SK-N-SH (cell line): ENCODE measurements around the gene BRD3.

Experiments
- CHD2 ChIP-seq: fragments of 150-350 bp; IDR thresholded peaks from 2 replicates; pipeline ENCODE4 v1.6.1; 2018; ENCODE audit warnings: low read length; ENCODE audit not compliant: partially characterized antibody
- EP300 ChIP-seq, 2 experiments: IDR thresholded peaks; 2 replicates each; pipeline versions ENCODE4 v1.4.0 to v1.6.1; 2012; ENCODE audit warnings: borderline replicate concordance in 1 of 2, low read depth in 1 of 2, low read length in 1 of 2
- FOSL2 ChIP-seq: IDR thresholded peaks from 2 replicates; pipeline ENCODE4 v1.4.0; 2012; ENCODE audit warnings: low read depth, mild to moderate bottlenecking, moderate library complexity, borderline replicate concordance
- FOXM1 ChIP-seq: IDR thresholded peaks from 2 replicates; pipeline ENCODE4 v1.4.0; 2012; ENCODE audit warnings: low read depth, mild to moderate bottlenecking
- GABPA ChIP-seq: IDR thresholded peaks from 2 replicates; pipeline ENCODE4 v1.4.0; 2012; ENCODE audit warnings: low read depth, mild to moderate bottlenecking
- MXI1 ChIP-seq: IDR thresholded peaks from 2 replicates; pipeline ENCODE4 v1.6.1; 2012; ENCODE audit warnings: mild to moderate bottlenecking, low read depth, low read length, improper control_type of control experiment
- POLR2AphosphoS5 ChIP-seq: IDR thresholded peaks from 2 replicates; pipeline ENCODE4 v1.6.1; 2012; ENCODE audit warnings: low read depth, low read length
- RFX5 ChIP-seq: IDR thresholded peaks from 2 replicates; pipeline ENCODE4 v1.6.1; 2012; ENCODE audit warnings: mild to moderate bottlenecking, improper control_type of control experiment, low read length
- SIN3A ChIP-seq: IDR thresholded peaks from 2 replicates; pipeline ENCODE4 v1.6.1; 2012; ENCODE audit warnings: low read depth, mild to moderate bottlenecking, low read length, moderate library complexity, borderline replicate concordance
- SMC3 ChIP-seq: IDR thresholded peaks from 2 replicates; pipeline ENCODE4 v1.6.1; 2012; ENCODE audit warnings: low read depth, low read length, improper control_type of control experiment
- TF ChIP-seq, protein P1 (sequence below): fragments of 200-600 bp; sonication (generic); IDR thresholded peaks from 2 replicates; pipeline ENCODE4 v1.6.1; 2017; ENCODE audit warnings: antibody characterized with exemption, mild to moderate bottlenecking, moderate library complexity
- TF ChIP-seq, protein P2 (sequence below): IDR thresholded peaks from 2 replicates; pipeline ENCODE4 v1.4.0; 2012; ENCODE audit warnings: low read depth, borderline replicate concordance
- TF ChIP-seq, protein P3 (sequence below): IDR thresholded peaks from 2 replicates; pipeline ENCODE4 v1.6.1; 2012; ENCODE audit warnings: mild to moderate bottlenecking, low read depth, low read length, moderate library complexity
- TF ChIP-seq, protein P4 (sequence below): IDR thresholded peaks from 2 replicates; pipeline ENCODE4 v1.4.0; 2012; ENCODE audit warnings: low read depth

GRCh38 chr9:134076644-134077043 lies 8.8 kb upstream of the BRD3 start:
- no peak for TF ChIP-seq SIN3A
- TF ChIP-seq SMC3 = no peak
- no peak for TF ChIP-seq RFX5
- no peak for TF ChIP-seq FOSL2
- TF ChIP-seq, protein P1, sequence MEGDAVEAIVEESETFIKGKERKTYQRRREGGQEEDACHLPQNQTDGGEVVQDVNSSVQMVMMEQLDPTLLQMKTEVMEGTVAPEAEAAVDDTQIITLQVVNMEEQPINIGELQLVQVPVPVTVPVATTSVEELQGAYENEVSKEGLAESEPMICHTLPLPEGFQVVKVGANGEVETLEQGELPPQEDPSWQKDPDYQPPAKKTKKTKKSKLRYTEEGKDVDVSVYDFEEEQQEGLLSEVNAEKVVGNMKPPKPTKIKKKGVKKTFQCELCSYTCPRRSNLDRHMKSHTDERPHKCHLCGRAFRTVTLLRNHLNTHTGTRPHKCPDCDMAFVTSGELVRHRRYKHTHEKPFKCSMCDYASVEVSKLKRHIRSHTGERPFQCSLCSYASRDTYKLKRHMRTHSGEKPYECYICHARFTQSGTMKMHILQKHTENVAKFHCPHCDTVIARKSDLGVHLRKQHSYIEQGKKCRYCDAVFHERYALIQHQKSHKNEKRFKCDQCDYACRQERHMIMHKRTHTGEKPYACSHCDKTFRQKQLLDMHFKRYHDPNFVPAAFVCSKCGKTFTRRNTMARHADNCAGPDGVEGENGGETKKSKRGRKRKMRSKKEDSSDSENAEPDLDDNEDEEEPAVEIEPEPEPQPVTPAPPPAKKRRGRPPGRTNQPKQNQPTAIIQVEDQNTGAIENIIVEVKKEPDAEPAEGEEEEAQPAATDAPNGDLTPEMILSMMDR = no peak
- no peak for TF ChIP-seq CHD2
- TF ChIP-seq, protein P2, sequence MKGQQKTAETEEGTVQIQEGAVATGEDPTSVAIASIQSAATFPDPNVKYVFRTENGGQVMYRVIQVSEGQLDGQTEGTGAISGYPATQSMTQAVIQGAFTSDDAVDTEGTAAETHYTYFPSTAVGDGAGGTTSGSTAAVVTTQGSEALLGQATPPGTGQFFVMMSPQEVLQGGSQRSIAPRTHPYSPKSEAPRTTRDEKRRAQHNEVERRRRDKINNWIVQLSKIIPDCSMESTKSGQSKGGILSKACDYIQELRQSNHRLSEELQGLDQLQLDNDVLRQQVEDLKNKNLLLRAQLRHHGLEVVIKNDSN = no peak
- TF ChIP-seq EP300 (IDR thresholded peaks at IDR 0.05; ENCODE audit: borderline replicate concordance in 1 of 2, low read depth in 1 of 2, low read length in 1 of 2) = no peak
- TF ChIP-seq GABPA = no peak
- TF ChIP-seq POLR2AphosphoS5 = no peak
- TF ChIP-seq MXI1 = no peak
- no peak for TF ChIP-seq FOXM1
- TF ChIP-seq, protein P3, sequence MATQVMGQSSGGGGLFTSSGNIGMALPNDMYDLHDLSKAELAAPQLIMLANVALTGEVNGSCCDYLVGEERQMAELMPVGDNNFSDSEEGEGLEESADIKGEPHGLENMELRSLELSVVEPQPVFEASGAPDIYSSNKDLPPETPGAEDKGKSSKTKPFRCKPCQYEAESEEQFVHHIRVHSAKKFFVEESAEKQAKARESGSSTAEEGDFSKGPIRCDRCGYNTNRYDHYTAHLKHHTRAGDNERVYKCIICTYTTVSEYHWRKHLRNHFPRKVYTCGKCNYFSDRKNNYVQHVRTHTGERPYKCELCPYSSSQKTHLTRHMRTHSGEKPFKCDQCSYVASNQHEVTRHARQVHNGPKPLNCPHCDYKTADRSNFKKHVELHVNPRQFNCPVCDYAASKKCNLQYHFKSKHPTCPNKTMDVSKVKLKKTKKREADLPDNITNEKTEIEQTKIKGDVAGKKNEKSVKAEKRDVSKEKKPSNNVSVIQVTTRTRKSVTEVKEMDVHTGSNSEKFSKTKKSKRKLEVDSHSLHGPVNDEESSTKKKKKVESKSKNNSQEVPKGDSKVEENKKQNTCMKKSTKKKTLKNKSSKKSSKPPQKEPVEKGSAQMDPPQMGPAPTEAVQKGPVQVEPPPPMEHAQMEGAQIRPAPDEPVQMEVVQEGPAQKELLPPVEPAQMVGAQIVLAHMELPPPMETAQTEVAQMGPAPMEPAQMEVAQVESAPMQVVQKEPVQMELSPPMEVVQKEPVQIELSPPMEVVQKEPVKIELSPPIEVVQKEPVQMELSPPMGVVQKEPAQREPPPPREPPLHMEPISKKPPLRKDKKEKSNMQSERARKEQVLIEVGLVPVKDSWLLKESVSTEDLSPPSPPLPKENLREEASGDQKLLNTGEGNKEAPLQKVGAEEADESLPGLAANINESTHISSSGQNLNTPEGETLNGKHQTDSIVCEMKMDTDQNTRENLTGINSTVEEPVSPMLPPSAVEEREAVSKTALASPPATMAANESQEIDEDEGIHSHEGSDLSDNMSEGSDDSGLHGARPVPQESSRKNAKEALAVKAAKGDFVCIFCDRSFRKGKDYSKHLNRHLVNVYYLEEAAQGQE = no peak
- TF ChIP-seq, protein P4, sequence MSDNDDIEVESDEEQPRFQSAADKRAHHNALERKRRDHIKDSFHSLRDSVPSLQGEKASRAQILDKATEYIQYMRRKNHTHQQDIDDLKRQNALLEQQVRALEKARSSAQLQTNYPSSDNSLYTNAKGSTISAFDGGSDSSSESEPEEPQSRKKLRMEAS = no peak
